Inflammatory macrophage (primary cell): ENCODE results near the gene DGKB.

ENCODE experiments used
- DNase-seq, 2 donors: peaks; one replicate each; pipeline ENCODE4 v3.0.0-alpha.2; 2020 to 2022

DGKB gene

GRCh38 chr7:14682910-14683465 is 219.6 kb downstream of the DGKB start:
- DNase-seq: no peak

- DNase-seq: no peak
These were observed 225.7 kb downstream of the DGKB start for GRCh38 chr7:14676896-14677295.

GRCh38 chr7:14673202-14673601 is 229.3 kb downstream of the DGKB start:
- no peak for DNase-seq

GRCh38 chr7:14666913-14667312 is 235.6 kb downstream of the DGKB start:
- DNase-seq: no peak

- no peak for DNase-seq
These were observed 236.2 kb downstream of the DGKB start for GRCh38 chr7:14666304-14666703.

- no peak for DNase-seq
These were observed 262.8 kb downstream of the DGKB start for GRCh38 chr7:14639801-14640200.

- DNase-seq: no peak
These were observed 263.2 kb downstream of the DGKB start for GRCh38 chr7:14639329-14639728.

- DNase-seq: no peak
These were observed 264.6 kb downstream of the DGKB start for GRCh38 chr7:14637968-14638367.

GRCh38 chr7:14635955-14636354 is 266.6 kb downstream of the DGKB start:
- no peak for DNase-seq

- DNase-seq: no peak
These were observed 272.5 kb downstream of the DGKB start for GRCh38 chr7:14630048-14630447.

GRCh38 chr7:14628516-14628915 is 274.0 kb downstream of the DGKB start:
- DNase-seq: no peak

GRCh38 chr7:14626076-14626475 is 276.5 kb downstream of the DGKB start:
- no peak for DNase-seq

- no peak for DNase-seq
These were observed 280.0 kb downstream of the DGKB start for GRCh38 chr7:14622559-14622958.

GRCh38 chr7:14606101-14606500 is 296.4 kb downstream of the DGKB start:
- no peak for DNase-seq

GRCh38 chr7:14604606-14605005 is 297.9 kb downstream of the DGKB start:
- no peak for DNase-seq

GRCh38 chr7:14602851-14603250 is 299.7 kb downstream of the DGKB start:
- no peak for DNase-seq

GRCh38 chr7:14600766-14601367 is 301.7 kb downstream of the DGKB start:
- no peak for DNase-seq

GRCh38 chr7:14598978-14599377 is 303.6 kb downstream of the DGKB start:
- DNase-seq: no peak

GRCh38 chr7:14596421-14596820 is 306.1 kb downstream of the DGKB start:
- DNase-seq: no peak

- no peak for DNase-seq
These were observed 312.3 kb downstream of the DGKB start for GRCh38 chr7:14590206-14590605.

GRCh38 chr7:14585232-14585631 is 317.3 kb downstream of the DGKB start:
- no peak for DNase-seq

GRCh38 chr7:14583518-14583917 is 319.0 kb downstream of the DGKB start:
- no peak for DNase-seq

- DNase-seq: no peak
These were observed 320.5 kb downstream of the DGKB start for GRCh38 chr7:14582010-14582409.

- DNase-seq: no peak
These were observed 322.6 kb downstream of the DGKB start for GRCh38 chr7:14579971-14580370.

- DNase-seq: no peak
These were observed 326.0 kb downstream of the DGKB start for GRCh38 chr7:14576578-14576977.
